Hematopoietic multipotent progenitor cell treated with erythropoietin and hydrocortisone succinate and interleukin-3 and kit ligand, for 4 days (in vitro differentiated cells): ENCODE measurements around the gene DNAJC1.
"Not testable (repeated sequence)": the region's sequence is repeated elsewhere in the genome, so short reads cannot be mapped to it uniquely, and the experiment has no call there.

Experiments used
- DNase-seq: peaks from one replicate; pipeline ENCODE4 v3.0.0-alpha.2; 2015

The DNAJC1 gene

DNA sequence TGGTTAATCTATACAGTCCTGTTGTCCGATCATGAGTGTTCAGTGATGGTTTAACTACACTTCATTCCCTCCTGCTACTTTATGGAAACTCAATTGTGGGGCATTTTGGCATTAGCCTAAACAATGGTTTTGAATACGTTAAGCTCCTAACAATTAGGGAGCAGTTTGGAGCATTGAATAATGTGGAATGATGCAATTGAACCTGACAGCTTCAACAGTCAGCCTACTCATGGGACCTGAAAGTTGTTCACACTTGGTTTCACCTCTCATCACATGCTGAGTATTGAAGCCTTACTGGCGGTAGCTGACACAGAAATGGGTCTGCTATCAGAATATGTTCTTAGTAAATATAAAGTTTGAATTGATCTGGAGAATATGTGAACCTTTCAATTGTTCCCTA is 283.4 kb downstream of the DNAJC1 start:
- DNase-seq: no peak

GRCh38 chr10:21719502-21719901 is 284.0 kb downstream of the DNAJC1 start:
- DNase-seq: no peak

DNA sequence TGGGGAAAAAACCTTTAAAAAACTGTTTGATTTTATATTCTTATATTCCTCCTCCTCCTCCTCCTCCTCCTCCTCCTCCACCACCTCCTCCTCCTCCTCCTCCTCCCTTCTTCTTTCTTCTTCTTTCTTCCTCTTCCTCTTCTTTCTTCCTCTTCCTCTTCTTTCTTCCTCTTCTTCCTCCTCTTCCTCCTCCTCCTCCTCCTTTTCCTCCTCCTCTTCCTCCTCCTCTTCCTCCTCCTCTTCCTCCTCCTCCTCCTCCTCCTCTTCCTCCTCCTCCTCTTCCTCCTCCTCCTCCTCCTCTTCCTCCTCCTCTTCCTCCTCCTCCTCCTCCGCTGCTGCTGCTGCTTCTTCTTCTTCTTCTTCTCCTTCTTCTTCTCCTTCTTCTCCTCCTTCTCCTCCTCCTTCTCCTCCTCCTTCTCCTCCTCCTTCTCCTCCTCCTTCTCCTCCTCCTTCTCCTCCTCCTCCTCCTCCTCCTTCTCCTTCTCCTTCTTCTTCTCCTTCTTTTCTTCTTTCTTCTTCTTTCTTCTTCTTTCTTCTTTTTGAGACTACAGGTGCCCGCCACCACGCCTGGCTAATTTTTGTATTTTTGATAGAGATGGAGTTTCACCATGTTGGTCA is 286.0 kb downstream of the DNAJC1 start:
- DNase-seq: not testable (repeated sequence)

DNA sequence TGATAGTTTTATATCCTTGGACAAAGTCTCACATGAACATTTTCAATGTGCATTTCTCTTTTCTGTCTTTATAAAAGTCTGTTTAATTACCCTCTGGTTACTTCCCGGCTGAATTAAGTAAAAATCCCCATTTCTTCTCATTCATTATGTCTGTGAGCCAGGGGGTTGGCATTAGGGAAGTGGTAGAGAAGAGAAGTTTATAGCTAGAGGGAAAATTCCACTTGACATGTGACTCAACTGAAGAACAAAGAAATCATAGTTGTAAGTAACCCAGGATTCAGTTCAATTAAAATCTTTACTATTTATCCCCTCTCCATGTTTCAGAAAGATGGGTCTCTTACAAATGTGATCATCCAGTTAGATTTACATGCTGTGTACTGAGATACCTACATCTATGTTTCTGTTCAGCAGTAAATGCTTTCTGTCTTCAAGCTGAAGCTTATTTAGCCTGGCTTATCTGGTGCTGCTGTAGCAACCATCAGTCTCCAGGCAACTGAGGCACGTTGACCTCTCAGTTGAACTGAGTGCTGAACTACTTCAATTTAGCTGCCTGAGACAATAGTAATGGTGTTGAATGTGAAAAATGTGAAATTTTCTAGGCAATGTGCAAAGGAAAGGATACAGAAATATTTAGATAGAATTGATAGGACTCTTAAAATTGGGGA is 287.9 kb downstream of the DNAJC1 start:
- DNase-seq: no peak

GRCh38 chr10:21712975-21713374 is 290.6 kb downstream of the DNAJC1 start:
- DNase-seq: no peak

DNA sequence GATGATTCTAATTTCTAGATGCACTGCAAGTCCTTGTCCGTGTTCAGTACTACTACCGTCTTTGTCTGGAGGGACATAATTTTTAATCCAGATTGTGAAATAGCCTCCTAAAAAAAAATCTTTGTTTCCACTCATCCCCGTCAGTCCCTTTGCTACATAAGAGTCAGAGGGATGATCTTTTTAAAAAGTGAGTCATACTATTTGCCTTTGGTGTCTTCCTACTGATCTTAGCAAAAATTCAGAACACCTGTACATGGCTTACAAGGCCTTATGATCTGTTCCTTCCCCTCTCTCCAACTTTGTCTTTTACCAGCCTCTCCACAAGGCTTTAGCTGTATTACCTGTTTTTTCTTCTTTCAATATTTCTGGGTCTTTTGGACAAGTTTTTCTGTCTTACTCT is 296.0 kb downstream of the DNAJC1 start:
- no peak for DNase-seq
